PC-3 (cell line): Measurements from ENCODE around the gene PLA2G1B. TPM values are rescaled to one million over a fixed set of nuclear protein-coding genes. Genes with fewer than 3 reads are reported as not detected.

Source experiments
- ATAC-seq: fragments of 200-7000 bp; cut with Tn5 transposase; 2 replicates; pipeline ENCODE4 v1.9.1; 2020; ENCODE audit warnings: mild to moderate bottlenecking, moderate library complexity
- BruUV-seq: library from RNA; stranded (reverse); fragments of 400-500 nt; replicated peaks from 2 replicates; lab custom pipeline; 2021; lab: Mats Ljungman, UMichigan
- CTCF ChIA-PET: fragments of 300-600 bp; sonication (Branson Sonifier 250); formaldehyde crosslinking; loops from one replicate; lab custom pipeline; 2022; ENCODE audit warnings: antibody characterized with exemption; lab: Charles Lee
- POLR2A ChIA-PET: fragments of 300-600 bp; sonication (Branson Sonifier 250); formaldehyde crosslinking; loops from one replicate; lab custom pipeline; 2022; ENCODE audit warnings: antibody characterized with exemption; ENCODE audit not compliant: unreplicated experiment; lab: Charles Lee
- DNase-seq: peaks from one replicate; pipeline ENCODE4 v3.0.0-alpha.2; 2015
- H2AFZ ChIP-seq: fragments of 300-600 bp; sonication (generic); 2 replicates; pipeline ENCODE4 v1.6.0; 2016; ENCODE audit warnings: antibody characterized with exemption, low read length
- H3F3A ChIP-seq: fragments of 300-600 bp; sonication (generic); one replicate; pipeline ENCODE4 v1.6.0; 2017; ENCODE audit warnings: antibody characterized with exemption, low read length, control low read depth, mild to moderate bottlenecking; ENCODE audit not compliant: unreplicated experiment
- H3K27ac ChIP-seq: fragments of 300-600 bp; sonication (generic); 2 replicates; pipeline ENCODE4 v1.5.1; 2016; ENCODE audit warnings: mild to moderate bottlenecking, low read length
- H3K27me3 ChIP-seq: fragments of 300-600 bp; sonication (generic); 2 replicates; pipeline ENCODE4 v1.6.1; 2016; ENCODE audit warnings: low read length, mixed read lengths
- H3K36me3 ChIP-seq: fragments of 300-600 bp; sonication (generic); 2 replicates; pipeline ENCODE4 v1.6.1; 2016; ENCODE audit warnings: low read depth, mixed run types, low read length, mixed read lengths
- H3K4me1 ChIP-seq: fragments of 300-600 bp; sonication (generic); 2 replicates; pipeline ENCODE4 v1.5.1; 2016; ENCODE audit warnings: low read length; ENCODE audit not compliant: insufficient read depth
- H3K4me2 ChIP-seq: fragments of 300-600 bp; sonication (generic); 2 replicates; pipeline ENCODE4 v1.6.0; 2016; ENCODE audit warnings: low read length
- H3K4me3 ChIP-seq: fragments of 300-600 bp; sonication (generic); 2 replicates; pipeline ENCODE4 v1.5.1; 2016; ENCODE audit warnings: mild to moderate bottlenecking, low read length, mixed read lengths
- H3K79me2 ChIP-seq: fragments of 300-600 bp; sonication (generic); 2 replicates; pipeline ENCODE4 v1.6.1; 2017; ENCODE audit warnings: low read length, mixed read lengths
- H3K9ac ChIP-seq: fragments of 300-600 bp; sonication (generic); 2 replicates; pipeline ENCODE4 v1.6.0; 2016; ENCODE audit warnings: mild to moderate bottlenecking, low read length
- H3K9me2 ChIP-seq: fragments of 300-600 bp; sonication (generic); replicated peaks from 2 replicates; pipeline ENCODE4 v1.6.1; 2016; ENCODE audit warnings: mixed run types, low read length, mixed read lengths
- H3K9me3 ChIP-seq: fragments of 300-600 bp; sonication (generic); 2 replicates; pipeline ENCODE4 v1.6.1; 2016; ENCODE audit warnings: low read length, mixed read lengths
- H4K20me1 ChIP-seq: fragments of 300-600 bp; sonication (generic); 2 replicates; pipeline ENCODE4 v1.6.1; 2016; ENCODE audit warnings: low read length, mixed read lengths
- EZH2 ChIP-seq: fragments of 300-600 bp; sonication (generic); IDR thresholded peaks from one replicate; pipeline ENCODE4 v1.6.1; 2017; ENCODE audit warnings: antibody characterized with exemption, mild to moderate bottlenecking, low read length; ENCODE audit not compliant: unreplicated experiment
- EZH2phosphoT487 ChIP-seq: fragments of 300-600 bp; sonication (generic); IDR thresholded peaks from 2 replicates; pipeline ENCODE4 v1.6.1; 2018; ENCODE audit warnings: mild to moderate bottlenecking, antibody characterized with exemption, low read length, borderline replicate concordance
- intact Hi-C: fragments of 100-400 bp; cut with micrococcal nuclease; formaldehyde crosslinking; loops from 2 replicates; pipeline ENCODE4 v1.9.0; 2023
- total RNA-seq: library from RNA; depleted of rRNA; stranded (reverse); fragments of >200 nt; gene quantifications from 2 replicates; pipeline ENCODE4 v1.2.3, GENCODE V29; 2014
- TF ChIP-seq, protein P1 (sequence below): fragments of 300-600 bp; sonication (generic); conservative IDR thresholded peaks from 2 replicates; pipeline ENCODE4 v1.5.1; 2017; ENCODE audit warnings: antibody characterized with exemption, low read depth, mild to moderate bottlenecking, low read length

PLA2G1B gene
- total RNA-seq, 1 experiment from 2014 or later = not detected

DNA sequence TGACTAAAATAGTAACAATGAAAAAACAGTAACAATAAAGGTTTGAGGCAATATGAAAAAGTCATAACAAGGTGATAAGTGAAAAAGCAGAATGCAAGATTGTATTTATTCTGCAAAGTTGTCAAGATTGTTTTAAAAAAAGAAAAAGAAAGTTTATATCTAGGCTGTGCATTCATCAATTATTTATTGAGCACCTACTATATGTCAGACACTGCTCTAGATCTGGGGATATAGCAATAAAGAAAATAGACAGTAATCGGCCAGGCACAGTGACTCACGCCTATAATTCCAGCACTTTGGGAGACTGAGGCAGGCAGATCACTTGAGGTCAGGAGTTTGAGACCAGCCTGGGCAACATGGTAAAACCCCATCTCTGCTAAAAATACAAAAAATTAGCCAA is 3.8 kb downstream of the PLA2G1B start:
- Histone ChIP-seq H3K4me1 (no peaks in the 10 kb centered on the region), H3K27ac (no peak overlapping the region), H4K20me1 (no peaks in the 10 kb centered on the region), H3K79me2 (no peaks in the 10 kb centered on the region), H3K9me2 (no peaks in the 10 kb centered on the region), H3K9ac (no peak overlapping the region), H2AFZ (no peak overlapping the region), H3K4me3 (no peak overlapping the region), H3F3A (no peaks in the 10 kb centered on the region), H3K36me3 (no peaks in the 10 kb centered on the region), H3K4me2 (no peak overlapping the region), H3K9me3 (no peaks in the 10 kb centered on the region), H3K27me3 (no peaks in the 10 kb centered on the region)
- DNase-seq (no peak), ATAC-seq (no peak)
- TF ChIP-seq EZH2 (no peak), EZH2phosphoT487 (no peak)
- TF ChIP-seq, protein P1, sequence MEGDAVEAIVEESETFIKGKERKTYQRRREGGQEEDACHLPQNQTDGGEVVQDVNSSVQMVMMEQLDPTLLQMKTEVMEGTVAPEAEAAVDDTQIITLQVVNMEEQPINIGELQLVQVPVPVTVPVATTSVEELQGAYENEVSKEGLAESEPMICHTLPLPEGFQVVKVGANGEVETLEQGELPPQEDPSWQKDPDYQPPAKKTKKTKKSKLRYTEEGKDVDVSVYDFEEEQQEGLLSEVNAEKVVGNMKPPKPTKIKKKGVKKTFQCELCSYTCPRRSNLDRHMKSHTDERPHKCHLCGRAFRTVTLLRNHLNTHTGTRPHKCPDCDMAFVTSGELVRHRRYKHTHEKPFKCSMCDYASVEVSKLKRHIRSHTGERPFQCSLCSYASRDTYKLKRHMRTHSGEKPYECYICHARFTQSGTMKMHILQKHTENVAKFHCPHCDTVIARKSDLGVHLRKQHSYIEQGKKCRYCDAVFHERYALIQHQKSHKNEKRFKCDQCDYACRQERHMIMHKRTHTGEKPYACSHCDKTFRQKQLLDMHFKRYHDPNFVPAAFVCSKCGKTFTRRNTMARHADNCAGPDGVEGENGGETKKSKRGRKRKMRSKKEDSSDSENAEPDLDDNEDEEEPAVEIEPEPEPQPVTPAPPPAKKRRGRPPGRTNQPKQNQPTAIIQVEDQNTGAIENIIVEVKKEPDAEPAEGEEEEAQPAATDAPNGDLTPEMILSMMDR = no peak
- CTCF ChIA-PET = no interaction called here
- intact Hi-C loops = no loop called here
- BruUV-seq = no TSS peak
- POLR2A ChIA-PET = no interaction called here

DNA sequence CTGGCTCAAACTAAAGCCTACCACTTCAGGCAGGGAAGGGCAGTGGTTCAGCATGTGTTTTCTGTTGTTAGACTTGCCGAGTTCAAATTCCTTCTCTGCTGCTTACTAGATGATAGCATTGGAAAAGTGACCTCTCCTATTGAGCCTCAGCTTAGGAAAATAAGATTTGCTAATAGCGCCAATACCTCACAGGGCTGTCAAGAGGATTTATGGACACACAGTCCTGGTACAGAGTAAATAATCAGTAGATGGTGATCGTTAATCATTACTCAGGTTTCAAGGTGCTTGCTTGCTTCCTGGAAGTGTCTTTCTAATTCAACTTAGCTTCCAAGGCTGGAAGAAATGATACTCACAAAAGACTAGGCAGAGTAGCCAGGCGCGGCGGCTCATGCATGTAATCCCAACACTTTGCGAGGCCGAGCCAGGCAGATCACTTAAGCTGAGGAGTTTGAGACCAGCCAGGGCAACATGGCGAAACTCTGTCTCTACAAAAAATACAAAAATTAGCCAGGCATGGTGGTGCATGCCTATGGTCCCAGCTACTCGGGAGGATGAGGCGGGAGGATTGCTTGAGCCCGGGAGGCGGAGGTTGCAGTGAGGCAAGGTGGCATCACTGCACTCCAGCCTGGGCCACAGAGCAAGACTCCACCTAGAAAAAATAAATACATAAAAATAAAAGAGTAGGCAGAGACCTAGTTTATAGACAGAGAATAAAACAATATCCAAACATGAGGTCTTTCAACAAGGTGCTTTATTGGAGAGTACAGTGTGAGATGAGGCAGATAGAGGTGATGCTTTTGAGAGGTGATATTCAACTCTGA is 6.0 kb downstream of the PLA2G1B start:
- no peak overlapping the region for H3K27ac ChIP-seq
- H3K9me3 ChIP-seq = no peaks in the 10 kb centered on the region
- BruUV-seq = no TSS peak
- peak overlapping the region; percentile 51; the same call in 1 of the 2 replicates for H2AFZ ChIP-seq
- no peak overlapping the region for H3K9ac ChIP-seq
- H3K4me2 ChIP-seq = no peak overlapping the region
- DNase-seq (no peak), ATAC-seq (no peak)
- no peaks in the 10 kb centered on the region for H3K9me2 ChIP-seq
- POLR2A ChIA-PET = no interaction called here
- intact Hi-C loops = no loop called here
- no peaks in the 10 kb centered on the region for H3F3A ChIP-seq
- H3K79me2 ChIP-seq = peaks cover 6% of the 10 kb centered on the region
- no peaks in the 10 kb centered on the region for H3K36me3 ChIP-seq
- TF ChIP-seq EZH2phosphoT487 = no peak
- TF ChIP-seq EZH2 = no peak
- TF ChIP-seq, protein P1 = no peak
- peaks cover 11% of the 10 kb centered on the region for H3K4me1 ChIP-seq
- CTCF ChIA-PET = interaction anchor here (0.5 kb wide), 1 partner anchor 25 kb away, joined by 5 read pairs; no protein-coding TSS in a partner anchor
- no peaks in the 10 kb centered on the region for H3K27me3 ChIP-seq
- no peaks in the 10 kb centered on the region for H4K20me1 ChIP-seq
- no peak overlapping the region for H3K4me3 ChIP-seq
